Lung (tissue), 12 donors: Measurements from ENCODE around the gene PDIA4. TPM values are rescaled to one million over a fixed set of nuclear protein-coding genes. Genes with fewer than 3 reads are reported as not detected.
"Not testable (repeated sequence)": the region's sequence is repeated elsewhere in the genome, so short reads cannot be mapped to it uniquely, and the experiment has no call there.

Experiments used
- ATAC-seq: fragments of 200-7000 bp; cut with Tn5 transposase; one replicate; pipeline ENCODE4 v1.9.1; 2020; ENCODE audit warnings: moderate number of reproducible peaks; ENCODE audit not compliant: insufficient read depth, low FRiP score
- DNase-seq, 3 donors: peaks; one replicate each; pipeline ENCODE4 v3.0.0-alpha.2; 2013 to 2017
- H3K27ac ChIP-seq, 2 donors: one replicate each; pipeline ENCODE4 v1.5.1; 2013; ENCODE audit warnings: mild to moderate bottlenecking in 2 of 2, moderate library complexity in 2 of 2, control low read depth in 1 of 2, inconsistent platforms in 1 of 2, low read depth in 1 of 2, low read length in 1 of 2
- H3K27me3 ChIP-seq, 3 donors: one replicate each; pipeline ENCODE4 v1.5.1; 2013; ENCODE audit warnings: low read length in 2 of 3; ENCODE audit not compliant: control insufficient read depth in 3 of 3, insufficient read depth in 3 of 3
- H3K36me3 ChIP-seq, 4 donors: one replicate each; pipeline ENCODE4 v1.5.1; 2013; ENCODE audit warnings: low read length in 4 of 4, mild to moderate bottlenecking in 1 of 4, moderate library complexity in 1 of 4; ENCODE audit not compliant: control insufficient read depth in 4 of 4, insufficient read depth in 4 of 4
- H3K4me1 ChIP-seq, 5 donors: one replicate each; pipeline ENCODE4 v1.5.1; 2013; ENCODE audit warnings: low read length in 5 of 5, mild to moderate bottlenecking in 2 of 5, moderate library complexity in 1 of 5; ENCODE audit not compliant: control insufficient read depth in 5 of 5, insufficient read depth in 5 of 5
- H3K4me3 ChIP-seq: one replicate; pipeline ENCODE4 v1.5.1; 2013; ENCODE audit warnings: mild to moderate bottlenecking, control low read depth, moderate library complexity
- H3K9ac ChIP-seq, 2 donors: one replicate each; pipeline ENCODE4 v1.5.1; 2013; ENCODE audit warnings: low read length in 2 of 2, control low read depth in 1 of 2; ENCODE audit not compliant: insufficient read depth in 1 of 2
- H3K9me3 ChIP-seq, 4 donors: one replicate each; pipeline ENCODE4 v1.5.1; 2013; ENCODE audit warnings: low read length in 3 of 4, mild to moderate bottlenecking in 1 of 4, moderate library complexity in 1 of 4; ENCODE audit not compliant: control insufficient read depth in 4 of 4, insufficient read depth in 3 of 4
- WGBS, 2 donors: extraction: QIAGEN DNeasy Blood & Tissue Kit; methylation state at CpG; one replicate each; pipeline ENCODE4 v1.1.7; 2013; 5-methylcytosine and 5-hydroxymethylcytosine counted together
- polyA plus RNA-seq, 2 donors: library from polyadenylated mRNA; stranded (reverse); fragments of 200-250 nt; gene quantifications; one replicate each; pipeline ENCODE4 v1.2.1, GENCODE V29; 2013
- total RNA-seq, 2 donors: library from RNA; depleted of rRNA in 1 of 2; stranded (reverse); fragments of >200 nt in 1 of 2; gene quantifications; one replicate each; pipeline ENCODE4 v1.2.1, GENCODE V29; 2014 to 2021
- TF ChIP-seq, protein P1 (sequence below): IDR thresholded peaks from 2 replicates; pipeline ENCODE4 v1.5.1; 2012; ENCODE audit warnings: mild to moderate bottlenecking; ENCODE audit errors: control extremely low read depth, extremely low read depth
- donor health status: control.
- donor health status: control.
- donor health status: Bipolar disorder and iron deficiency.
- donor health status: healthy.
- donor health status: DM: yes; HTN: yes; CAD: no.

The PDIA4 gene
- total and polyA plus RNA-seq, 4 donors, result 48.6 to 213 (median 147) TPM

DNA sequence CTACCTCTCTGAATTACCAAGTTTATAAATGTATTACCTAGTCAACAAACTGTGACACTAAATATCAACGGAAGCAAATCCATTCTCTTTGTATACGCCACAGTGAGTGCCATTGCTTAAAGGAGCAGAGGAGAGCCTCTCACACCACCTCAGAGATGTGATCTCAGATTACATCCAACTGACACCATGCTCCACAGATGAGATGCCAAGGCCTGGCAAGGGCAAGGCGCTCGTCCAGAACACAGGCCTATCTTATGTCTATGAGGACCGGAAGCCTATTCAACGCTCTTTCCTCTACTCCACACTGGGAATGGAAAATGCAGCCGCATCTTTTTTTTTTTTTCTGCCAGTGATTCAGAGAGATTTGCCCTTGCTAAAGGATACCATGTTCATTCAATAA is 11.4 kb downstream of the PDIA4 start:
- no peaks in the 10 kb centered on the region for H3K4me1 ChIP-seq
- no peak overlapping the region for H3K9ac ChIP-seq
- peaks cover 35 to 40% (median 38%) of the 10 kb centered on the region in 4 donors for H3K36me3 ChIP-seq
- TF ChIP-seq, protein P1, sequence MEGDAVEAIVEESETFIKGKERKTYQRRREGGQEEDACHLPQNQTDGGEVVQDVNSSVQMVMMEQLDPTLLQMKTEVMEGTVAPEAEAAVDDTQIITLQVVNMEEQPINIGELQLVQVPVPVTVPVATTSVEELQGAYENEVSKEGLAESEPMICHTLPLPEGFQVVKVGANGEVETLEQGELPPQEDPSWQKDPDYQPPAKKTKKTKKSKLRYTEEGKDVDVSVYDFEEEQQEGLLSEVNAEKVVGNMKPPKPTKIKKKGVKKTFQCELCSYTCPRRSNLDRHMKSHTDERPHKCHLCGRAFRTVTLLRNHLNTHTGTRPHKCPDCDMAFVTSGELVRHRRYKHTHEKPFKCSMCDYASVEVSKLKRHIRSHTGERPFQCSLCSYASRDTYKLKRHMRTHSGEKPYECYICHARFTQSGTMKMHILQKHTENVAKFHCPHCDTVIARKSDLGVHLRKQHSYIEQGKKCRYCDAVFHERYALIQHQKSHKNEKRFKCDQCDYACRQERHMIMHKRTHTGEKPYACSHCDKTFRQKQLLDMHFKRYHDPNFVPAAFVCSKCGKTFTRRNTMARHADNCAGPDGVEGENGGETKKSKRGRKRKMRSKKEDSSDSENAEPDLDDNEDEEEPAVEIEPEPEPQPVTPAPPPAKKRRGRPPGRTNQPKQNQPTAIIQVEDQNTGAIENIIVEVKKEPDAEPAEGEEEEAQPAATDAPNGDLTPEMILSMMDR, result no peak
- no peak overlapping the region for H3K27ac ChIP-seq
- no peaks in the 10 kb centered on the region for H3K9me3 ChIP-seq
- ATAC-seq (no peak), DNase-seq (no peak)
- no peaks in the 10 kb centered on the region for H3K27me3 ChIP-seq
- WGBS, 2 donors, result 81 to 82% methylated on average over 7 of the region's 7 CpGs
- H3K4me3 ChIP-seq, result no peak overlapping the region

DNA sequence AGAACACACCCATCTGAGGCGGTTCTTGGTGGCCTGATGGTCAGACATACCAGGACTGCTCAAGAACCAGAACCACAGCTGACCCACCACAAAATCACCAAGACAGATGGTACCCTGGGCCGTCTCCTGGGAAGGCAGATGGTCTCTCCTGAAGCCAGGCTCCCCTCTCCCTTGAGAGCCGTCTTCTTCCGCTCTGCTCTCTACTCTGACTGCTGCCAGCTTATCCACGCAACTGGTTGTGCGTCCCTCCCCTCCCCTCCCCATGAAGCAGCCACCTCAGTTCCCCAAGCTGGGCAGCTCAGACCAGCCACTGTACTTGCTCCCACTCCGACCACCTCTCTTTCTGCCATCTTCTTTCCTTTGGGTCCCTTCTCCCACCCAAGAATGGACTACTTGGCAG is 14.0 kb downstream of the PDIA4 start:
- Histone ChIP-seq H3K27ac (no peak overlapping the region), H3K9me3 (no peaks in the 10 kb centered on the region), H3K36me3 (peaks cover 39 to 55% (median 45%) of the 10 kb centered on the region in 4 donors), H3K4me1 (no peaks in the 10 kb centered on the region), H3K4me3 (no peak overlapping the region), H3K27me3 (no peaks in the 10 kb centered on the region), H3K9ac (no peak overlapping the region)
- TF ChIP-seq, protein P1, result no peak
- no peak for ATAC-seq
- WGBS, 2 donors, result 89 to 92% methylated on average over 7 of the region's 7 CpGs
- DNase-seq, result no peak

DNA sequence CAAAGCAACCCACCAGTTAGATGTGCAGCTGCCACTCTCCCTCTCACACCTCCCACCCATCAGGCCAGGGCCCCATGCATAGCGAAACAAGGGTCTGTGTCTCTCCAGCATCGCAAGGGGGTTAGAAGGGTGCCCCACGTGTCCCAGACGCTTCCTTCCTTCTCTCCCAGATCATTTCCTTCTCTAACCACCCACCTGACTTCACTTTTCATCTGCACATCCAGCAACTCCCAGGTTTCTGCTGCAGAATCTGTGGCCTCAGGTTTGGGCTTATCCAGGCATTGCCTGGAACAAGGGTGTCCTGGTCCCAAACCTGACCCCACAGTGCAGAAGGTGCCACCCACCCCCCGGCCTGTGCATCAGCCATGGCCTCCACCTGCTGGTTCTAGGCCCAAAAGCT is 14.4 kb downstream of the PDIA4 start:
- H3K36me3 ChIP-seq, result peaks cover 35 to 57% (median 43%) of the 10 kb centered on the region in 4 donors
- no peak overlapping the region for H3K4me3 ChIP-seq
- H3K4me1 ChIP-seq, result no peaks in the 10 kb centered on the region
- DNase-seq (no peak), ATAC-seq (no peak)
- H3K9ac ChIP-seq, result no peak overlapping the region
- no peak overlapping the region for H3K27ac ChIP-seq
- no peaks in the 10 kb centered on the region for H3K27me3 ChIP-seq
- TF ChIP-seq, protein P1, result no peak
- WGBS, 2 donors, result 46 to 73% methylated on average over 5 of the region's 5 CpGs
- no peaks in the 10 kb centered on the region for H3K9me3 ChIP-seq

DNA sequence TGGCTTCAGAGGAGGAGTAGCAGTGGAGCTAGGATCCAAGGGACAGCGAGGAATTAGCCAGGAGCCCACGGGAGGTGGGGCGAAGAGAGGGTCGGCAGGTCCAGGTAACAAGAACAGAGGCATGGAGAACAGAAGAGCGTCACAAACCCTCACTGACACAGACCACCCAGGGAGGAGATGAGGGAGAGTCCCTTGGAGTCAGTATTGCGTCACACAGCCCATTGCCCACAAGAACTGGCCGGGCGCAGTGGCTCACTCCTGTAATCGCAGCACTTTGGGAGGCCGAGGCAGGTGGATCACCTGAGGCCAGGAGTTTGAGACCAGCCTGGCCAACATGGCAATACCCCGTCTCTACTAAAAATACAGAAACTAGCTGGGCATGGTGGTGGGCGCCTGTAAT is 15.6 kb downstream of the PDIA4 start:
- H3K27ac ChIP-seq, H3K9me3 ChIP-seq, H3K27me3 ChIP-seq, H3K4me3 ChIP-seq, H3K4me1 ChIP-seq, DNase-seq, ATAC-seq, H3K9ac ChIP-seq: not testable (repeated sequence)
- WGBS, 2 donors, result 86 to 95% methylated on average over 10 to 12 of the region's 12 CpGs
- peaks cover 38 to 52% (median 45%) of the 10 kb centered on the region in 4 donors for H3K36me3 ChIP-seq
